Activated CD8-positive, alpha-beta T cell treated with anti-CD3 and anti-CD28 coated beads for 36 hours (primary cell): Measurements from ENCODE around the gene IPO8. TPM values are rescaled to one million over a fixed set of nuclear protein-coding genes. Genes with fewer than 3 reads are reported as not detected.

Source experiments
- ATAC-seq: fragments of 200-7000 bp; cut with Tn5 transposase; one replicate; pipeline ENCODE4 v1.10.0; 2021; ENCODE audit warnings: mild to moderate bottlenecking, moderate library complexity
- CTCF ChIA-PET: fragments of 350-600 bp; sonication (Branson Sonifier 250); formaldehyde crosslinking; loops from one replicate; lab custom pipeline; 2021; ENCODE audit warnings: antibody characterized with exemption; lab: Charles Lee
- POLR2A ChIA-PET: fragments of 350-600 bp; sonication (Branson Sonifier 250); formaldehyde crosslinking; loops from one replicate; lab custom pipeline; 2021; ENCODE audit warnings: antibody characterized with exemption; lab: Charles Lee
- DNase-seq: peaks from one replicate; pipeline ENCODE4 v3.0.0-alpha.2; 2020
- H3K27ac Mint-ChIP-seq: one replicate; pipeline ENCODE4 v1.8.0; 2021; ENCODE audit warnings: mild to moderate bottlenecking, mixed read lengths
- H3K27me3 Mint-ChIP-seq: one replicate; pipeline ENCODE4 v1.8.0; 2021; ENCODE audit warnings: mixed read lengths
- H3K36me3 Mint-ChIP-seq: one replicate; pipeline ENCODE4 v1.8.0; 2021; ENCODE audit warnings: low read depth, mixed read lengths
- H3K4me1 Mint-ChIP-seq: one replicate; pipeline ENCODE4 v1.8.0; 2021; ENCODE audit warnings: low read depth, mixed read lengths
- H3K4me3 Mint-ChIP-seq: one replicate; pipeline ENCODE4 v1.8.0; 2021; ENCODE audit warnings: mild to moderate bottlenecking, moderate library complexity, mixed read lengths
- H3K9me3 Mint-ChIP-seq: one replicate; pipeline ENCODE4 v1.8.0; 2021; ENCODE audit warnings: mixed read lengths
- intact Hi-C: fragments of 100-400 bp; cut with micrococcal nuclease; formaldehyde crosslinking; loops from one replicate; pipeline ENCODE4 v1.10.0; 2022
- total RNA-seq, 2 experiments: library from RNA; stranded (reverse); gene quantifications; one replicate each; pipeline ENCODE4 v1.2.3, GENCODE V29; 2021
- TF ChIP-seq, protein P1 (sequence below): fragments of 200-600 bp; IDR thresholded peaks from one replicate; pipeline ENCODE4 v1.8.0; 2022; ENCODE audit warnings: antibody characterized with exemption, mild to moderate bottlenecking

Gene IPO8
- total RNA-seq, 2 experiments from 2014 or later, result 40.2 to 47.7 TPM

- Mint-ChIP-seq H3K9me3 (peaks cover 10% of the 10 kb centered on the region), H3K4me3 (no peak overlapping the region), H3K36me3 (peaks cover 7% of the 10 kb centered on the region), H3K27ac (no peak overlapping the region), H3K27me3 (peaks cover 4% of the 10 kb centered on the region), H3K4me1 (no peaks in the 10 kb centered on the region)
- CTCF ChIA-PET, result no interaction called here
- ATAC-seq (no peak), DNase-seq (no peak)
- POLR2A ChIA-PET, result no interaction called here
- TF ChIP-seq, protein P1, sequence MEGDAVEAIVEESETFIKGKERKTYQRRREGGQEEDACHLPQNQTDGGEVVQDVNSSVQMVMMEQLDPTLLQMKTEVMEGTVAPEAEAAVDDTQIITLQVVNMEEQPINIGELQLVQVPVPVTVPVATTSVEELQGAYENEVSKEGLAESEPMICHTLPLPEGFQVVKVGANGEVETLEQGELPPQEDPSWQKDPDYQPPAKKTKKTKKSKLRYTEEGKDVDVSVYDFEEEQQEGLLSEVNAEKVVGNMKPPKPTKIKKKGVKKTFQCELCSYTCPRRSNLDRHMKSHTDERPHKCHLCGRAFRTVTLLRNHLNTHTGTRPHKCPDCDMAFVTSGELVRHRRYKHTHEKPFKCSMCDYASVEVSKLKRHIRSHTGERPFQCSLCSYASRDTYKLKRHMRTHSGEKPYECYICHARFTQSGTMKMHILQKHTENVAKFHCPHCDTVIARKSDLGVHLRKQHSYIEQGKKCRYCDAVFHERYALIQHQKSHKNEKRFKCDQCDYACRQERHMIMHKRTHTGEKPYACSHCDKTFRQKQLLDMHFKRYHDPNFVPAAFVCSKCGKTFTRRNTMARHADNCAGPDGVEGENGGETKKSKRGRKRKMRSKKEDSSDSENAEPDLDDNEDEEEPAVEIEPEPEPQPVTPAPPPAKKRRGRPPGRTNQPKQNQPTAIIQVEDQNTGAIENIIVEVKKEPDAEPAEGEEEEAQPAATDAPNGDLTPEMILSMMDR, result no peak
- intact Hi-C loops, result no loop called here
Measured at GRCh38 chr12:30603129-30603528, 92.5 kb downstream of the IPO8 start.

DNA sequence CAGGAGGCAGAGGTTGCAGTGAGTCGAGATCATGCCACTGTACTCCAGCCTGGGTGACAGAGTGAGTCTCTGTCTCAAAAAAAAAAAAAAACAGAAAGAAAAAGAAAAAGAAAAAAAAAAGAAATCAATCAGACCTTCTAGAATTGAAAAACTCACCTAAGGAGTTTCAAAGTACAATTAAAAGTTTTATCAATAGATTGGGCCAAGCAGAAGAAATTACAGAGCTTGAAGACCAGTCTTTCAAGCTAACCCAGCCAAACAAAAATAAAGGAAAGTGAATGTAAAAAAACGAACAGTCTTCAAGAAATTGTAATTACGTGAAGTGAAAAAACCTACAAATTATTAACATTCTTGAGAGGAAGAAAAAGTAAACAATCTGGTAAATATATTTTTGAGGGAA lies 93.0 kb downstream of the IPO8 start:
- Mint-ChIP-seq H3K4me1 (no peaks in the 10 kb centered on the region), H3K4me3 (no peak overlapping the region), H3K36me3 (peaks cover 6% of the 10 kb centered on the region), H3K9me3 (peaks cover 10% of the 10 kb centered on the region), H3K27me3 (peaks cover 4% of the 10 kb centered on the region), H3K27ac (no peak overlapping the region)
- ChIA-PET POLR2A (no interaction called here), CTCF (no interaction called here)
- TF ChIP-seq, protein P1, result no peak
- intact Hi-C loops, result no loop called here
- no peak for ATAC-seq
- DNase-seq, result no peak

DNA sequence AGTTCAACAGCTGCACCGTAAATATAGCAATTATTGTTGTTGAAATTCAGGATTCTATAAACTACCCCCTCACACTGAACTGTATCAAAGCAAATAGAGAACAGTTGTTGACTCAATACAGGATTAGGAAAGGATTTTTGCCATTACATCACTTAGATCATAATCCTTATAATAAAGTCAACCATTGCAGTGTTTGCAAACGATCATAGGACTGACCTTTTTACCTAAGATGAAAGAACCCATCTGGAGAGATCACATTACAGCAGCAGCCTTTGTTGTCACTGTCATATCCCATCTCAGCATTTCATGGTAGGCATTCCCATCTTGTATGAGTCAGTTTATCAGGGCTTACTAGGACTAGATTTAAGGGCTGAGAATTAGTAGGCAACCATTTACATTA lies 96.1 kb downstream of the IPO8 start:
- intact Hi-C loops, result no loop called here
- peaks cover 4% of the 10 kb centered on the region for H3K27me3 Mint-ChIP-seq

DNA sequence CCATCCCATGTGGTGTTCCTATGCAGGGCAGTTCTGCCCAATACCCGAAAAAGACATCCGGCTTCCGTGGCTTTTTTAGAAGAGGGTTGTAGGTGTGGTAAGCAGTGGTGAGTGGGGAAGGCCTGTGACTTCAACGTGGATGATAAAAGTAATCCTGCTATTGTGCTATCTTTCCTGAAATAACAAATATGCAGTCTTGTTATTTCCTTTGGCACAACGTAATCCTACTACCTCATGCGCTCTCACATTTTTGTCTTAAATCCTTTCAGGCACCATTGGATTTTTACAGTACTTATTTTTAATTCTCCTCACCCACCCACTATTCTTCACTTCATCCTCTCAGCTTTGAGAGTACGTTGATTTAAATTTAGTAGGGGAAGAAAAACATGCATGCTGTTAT lies 96.8 kb downstream of the IPO8 start:
- TF ChIP-seq, protein P1, result no peak
- ATAC-seq (no peak), DNase-seq (no peak)
- intact Hi-C loops, result no loop called here
- peaks cover 12% of the 10 kb centered on the region for H3K9me3 Mint-ChIP-seq
- no peak overlapping the region for H3K4me3 Mint-ChIP-seq
- H3K27me3 Mint-ChIP-seq, result peaks cover 4% of the 10 kb centered on the region
- ChIA-PET CTCF (no interaction called here), POLR2A (no interaction called here)
- no peak overlapping the region for H3K27ac Mint-ChIP-seq
- peaks cover 5% of the 10 kb centered on the region for H3K36me3 Mint-ChIP-seq
- H3K4me1 Mint-ChIP-seq, result no peaks in the 10 kb centered on the region

More for the DNA sequence above, 96.1 kb downstream of the IPO8 start:
- ATAC-seq (no peak), DNase-seq (no peak)
- ChIA-PET CTCF (no interaction called here), POLR2A (no interaction called here)
- Mint-ChIP-seq H3K27ac (no peak overlapping the region), H3K4me1 (no peaks in the 10 kb centered on the region), H3K36me3 (peaks cover 5% of the 10 kb centered on the region), H3K9me3 (peaks cover 12% of the 10 kb centered on the region), H3K4me3 (no peak overlapping the region)
- TF ChIP-seq, protein P1, result no peak

GRCh38 chr12:30595742-30596141 lies 99.9 kb downstream of the IPO8 start:
- DNase-seq, result no peak
- H3K27ac Mint-ChIP-seq, result no peak overlapping the region
- ChIA-PET POLR2A (no interaction called here), CTCF (no interaction called here)
- H3K4me3 Mint-ChIP-seq, result no peak overlapping the region
- H3K27me3 Mint-ChIP-seq, result no peaks in the 10 kb centered on the region
- H3K36me3 Mint-ChIP-seq, result no peaks in the 10 kb centered on the region
- H3K4me1 Mint-ChIP-seq, result no peaks in the 10 kb centered on the region
- TF ChIP-seq, protein P1, result no peak
- intact Hi-C loops, result no loop called here
- ATAC-seq, result no peak
- H3K9me3 Mint-ChIP-seq, result peaks cover 2% of the 10 kb centered on the region
